Sciatic nerve (tissue), 2 donors: Measurements from ENCODE around the gene TRIM64C. TPM values are rescaled to one million over a fixed set of nuclear protein-coding genes. Genes with fewer than 3 reads are reported as not detected.
"Not testable (repeated sequence)": the region's sequence is repeated elsewhere in the genome, so short reads cannot be mapped to it uniquely, and the experiment has no call there.

Experiments
- ATAC-seq: fragments of 200-7000 bp; cut with Tn5 transposase; one replicate; pipeline ENCODE4 v1.9.1; 2020; ENCODE audit warnings: mild to moderate bottlenecking, moderate library complexity
- DNase-seq: peaks from one replicate; pipeline ENCODE4 v3.0.0-alpha.2; 2020; ENCODE audit warnings: low spot score
- intact Hi-C: fragments of 100-400 bp; cut with DNase I; formaldehyde crosslinking; loops from one replicate; pipeline ENCODE4 v1.14.2; 2022
- total RNA-seq: library from RNA; stranded (reverse); fragmentation: NEBNext Ultra II Directional; extraction: Animal tissue kit (Norgen Biotek cat#: 25700); gene quantifications from one replicate; pipeline ENCODE4 v1.2.1, GENCODE V29; 2021
- donor health status: DM: no; HTN: no; CAD: no.
- donor health status: DM: no; HTN: no; CAD: no.

Gene TRIM64C
- total RNA-seq = not detected

GRCh38 chr11:49059012-49059411 lies at the start of gene TRIM64C:
Gene TRIM64C (minus strand): TSS chr11:49059112. CDS start chr11:49059112, 0 bp downstream.
- intact Hi-C loops, DNase-seq, ATAC-seq: not testable (repeated sequence)

- ATAC-seq, DNase-seq: not testable (repeated sequence)
These were observed 43.4 kb upstream of the TRIM64C start for GRCh38 chr11:49102356-49102755.

GRCh38 chr11:49069897-49070296 lies 11.0 kb upstream of the TRIM64C start:
- DNase-seq, ATAC-seq, intact Hi-C loops: not testable (repeated sequence)

More at GRCh38 chr11:49102356-49102755, 43.4 kb upstream of the TRIM64C start:
- intact Hi-C loops = not testable (repeated sequence)

GRCh38 chr11:49049821-49050220 lies 9.1 kb downstream of the TRIM64C start:
- ATAC-seq, DNase-seq, intact Hi-C loops: not testable (repeated sequence)

GRCh38 chr11:49048229-49048628 lies 10.7 kb downstream of the TRIM64C start:
- ATAC-seq, DNase-seq, intact Hi-C loops: not testable (repeated sequence)

- not testable (repeated sequence) for DNase-seq
These were observed 30.4 kb downstream of the TRIM64C start, which contains the start of gene TRIM49B for GRCh38 chr11:49028523-49028922. Gene TRIM49B (plus strand): TSS chr11:49028823. CDS start chr11:49031600, 2,777 bp downstream.

More at GRCh38 chr11:49028523-49028922, 30.4 kb downstream of the TRIM64C start, which contains the start of gene TRIM49B:
- intact Hi-C loops, ATAC-seq: not testable (repeated sequence)

Other genes with a start within 250 kb of the TRIM64C start
- not detected for gene TRIM51G, start 75.2 kb downstream of the TRIM64C start, total RNA-seq
- gene TRIM49B, start 30.3 kb downstream of the TRIM64C start, total RNA-seq = not detected
- gene FOLH1, start 149.5 kb upstream of the TRIM64C start, total RNA-seq = 32.5 TPM